ENCODE data around the gene CAV2. TPM values are rescaled to one million over a fixed set of nuclear protein-coding genes. Genes with fewer than 3 reads are reported as not detected.

CAV2 gene
- total RNA-seq, 1 experiment from 2014 or later = 76.6 TPM

- ChIA-PET POLR2A (ENCODE audit: unreplicated experiment) (no interaction called here), CTCF (no interaction called here)
- Histone ChIP-seq H4K20me1 (ENCODE audit: low read length) (peaks cover 4% of the 10 kb centered on the region; the same call in 1 of the 2 replicates), H3K27me3 (ENCODE audit: low read length) (no peaks in the 10 kb centered on the region), H3K9ac (ENCODE audit: low read length) (no peak overlapping the region), H3K27ac (ENCODE audit: low read length) (no peak overlapping the region), H2AFZ (ENCODE audit: low read length) (no peak overlapping the region), H3K36me3 (ENCODE audit: low read depth, low read length) (peaks cover 76% of the 10 kb centered on the region), H3K9me3 (ENCODE audit: low read length) (no peaks in the 10 kb centered on the region), H3K9me2 (replicated peaks; ENCODE audit: low read length) (no peaks in the 10 kb centered on the region), H3K4me2 (ENCODE audit: low read length) (no peak overlapping the region), H3K4me1 (ENCODE audit: insufficient read depth, low read length) (peaks cover 19% of the 10 kb centered on the region), H3K4me3 (ENCODE audit: low read length) (no peak overlapping the region), H3K79me2 (ENCODE audit: low read length) (peaks cover 62% of the 10 kb centered on the region), H3F3A (ENCODE audit: low read length, unreplicated experiment) (no peaks in the 10 kb centered on the region)
- TF ChIP-seq EZH2 (IDR thresholded peaks at IDR 0.05; ENCODE audit: low read length, unreplicated experiment) (no peak), EZH2phosphoT487 (IDR thresholded peaks at IDR 0.05; ENCODE audit: borderline replicate concordance, low read length) (no peak)
- TF ChIP-seq, protein P1, sequence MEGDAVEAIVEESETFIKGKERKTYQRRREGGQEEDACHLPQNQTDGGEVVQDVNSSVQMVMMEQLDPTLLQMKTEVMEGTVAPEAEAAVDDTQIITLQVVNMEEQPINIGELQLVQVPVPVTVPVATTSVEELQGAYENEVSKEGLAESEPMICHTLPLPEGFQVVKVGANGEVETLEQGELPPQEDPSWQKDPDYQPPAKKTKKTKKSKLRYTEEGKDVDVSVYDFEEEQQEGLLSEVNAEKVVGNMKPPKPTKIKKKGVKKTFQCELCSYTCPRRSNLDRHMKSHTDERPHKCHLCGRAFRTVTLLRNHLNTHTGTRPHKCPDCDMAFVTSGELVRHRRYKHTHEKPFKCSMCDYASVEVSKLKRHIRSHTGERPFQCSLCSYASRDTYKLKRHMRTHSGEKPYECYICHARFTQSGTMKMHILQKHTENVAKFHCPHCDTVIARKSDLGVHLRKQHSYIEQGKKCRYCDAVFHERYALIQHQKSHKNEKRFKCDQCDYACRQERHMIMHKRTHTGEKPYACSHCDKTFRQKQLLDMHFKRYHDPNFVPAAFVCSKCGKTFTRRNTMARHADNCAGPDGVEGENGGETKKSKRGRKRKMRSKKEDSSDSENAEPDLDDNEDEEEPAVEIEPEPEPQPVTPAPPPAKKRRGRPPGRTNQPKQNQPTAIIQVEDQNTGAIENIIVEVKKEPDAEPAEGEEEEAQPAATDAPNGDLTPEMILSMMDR (conservative IDR thresholded peaks at IDR 0.05; ENCODE audit: low read depth, low read length) = no peak
- intact Hi-C loops (cut with micrococcal nuclease) = no loop called here
- DNase-seq = no peak
- BruUV-seq (replicated peaks) = no TSS peak
- no peak for ATAC-seq
Observed at GRCh38 chr7:116554911-116555310, 55.4 kb downstream of the CAV2 start.

DNA sequence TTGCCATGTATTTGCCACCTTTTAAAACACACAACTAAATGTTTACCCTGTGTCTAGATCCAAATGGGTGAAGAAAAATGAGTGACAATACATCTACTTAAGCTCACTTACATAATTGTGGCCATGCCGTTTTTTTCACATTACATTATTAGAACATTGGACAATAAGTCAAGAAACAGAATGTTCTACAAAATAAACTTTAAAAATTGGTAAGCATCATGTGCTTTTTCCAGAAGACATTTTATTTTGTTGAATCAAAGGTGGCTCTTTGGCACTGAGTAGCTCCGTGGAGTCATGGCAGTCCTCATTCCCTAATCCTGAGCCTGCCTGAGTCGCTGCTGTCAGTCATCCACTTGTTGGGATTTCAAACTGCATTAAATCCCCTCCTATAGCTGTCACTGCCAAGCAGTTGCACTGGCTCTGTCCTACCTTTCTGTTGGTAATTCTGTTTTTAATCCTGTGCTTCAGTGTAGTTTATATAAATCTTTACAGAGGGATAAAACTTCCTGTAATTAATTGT is 57.6 kb downstream of the CAV2 start:
- BruUV-seq (replicated peaks) = no TSS peak
- intact Hi-C loops (cut with micrococcal nuclease) = no loop called here
- Histone ChIP-seq H3K9me2 (replicated peaks; ENCODE audit: low read length) (no peaks in the 10 kb centered on the region), H3K4me3 (ENCODE audit: low read length) (no peak overlapping the region), H3K79me2 (ENCODE audit: low read length) (peaks cover 40% of the 10 kb centered on the region), H3K27me3 (ENCODE audit: low read length) (no peaks in the 10 kb centered on the region), H3K4me2 (ENCODE audit: low read length) (no peak overlapping the region), H3F3A (ENCODE audit: low read length, unreplicated experiment) (no peaks in the 10 kb centered on the region), H3K4me1 (ENCODE audit: insufficient read depth, low read length) (peaks cover 22% of the 10 kb centered on the region), H3K9ac (ENCODE audit: low read length) (no peak overlapping the region), H3K27ac (ENCODE audit: low read length) (no peak overlapping the region), H4K20me1 (ENCODE audit: low read length) (peaks cover 4% of the 10 kb centered on the region; the same call in 1 of the 2 replicates), H2AFZ (ENCODE audit: low read length) (no peak overlapping the region), H3K36me3 (ENCODE audit: low read depth, low read length) (peaks cover 63% of the 10 kb centered on the region), H3K9me3 (ENCODE audit: low read length) (no peaks in the 10 kb centered on the region)
- DNase-seq (no peak), ATAC-seq (no peak)
- CTCF ChIA-PET = no interaction called here
- POLR2A ChIA-PET (ENCODE audit: unreplicated experiment) = no interaction called here
- TF ChIP-seq EZH2phosphoT487 (IDR thresholded peaks at IDR 0.05; ENCODE audit: borderline replicate concordance, low read length) (no peak), EZH2 (IDR thresholded peaks at IDR 0.05; ENCODE audit: low read length, unreplicated experiment) (no peak)
- TF ChIP-seq, protein P1 (conservative IDR thresholded peaks at IDR 0.05; ENCODE audit: low read depth, low read length) = no peak

DNA sequence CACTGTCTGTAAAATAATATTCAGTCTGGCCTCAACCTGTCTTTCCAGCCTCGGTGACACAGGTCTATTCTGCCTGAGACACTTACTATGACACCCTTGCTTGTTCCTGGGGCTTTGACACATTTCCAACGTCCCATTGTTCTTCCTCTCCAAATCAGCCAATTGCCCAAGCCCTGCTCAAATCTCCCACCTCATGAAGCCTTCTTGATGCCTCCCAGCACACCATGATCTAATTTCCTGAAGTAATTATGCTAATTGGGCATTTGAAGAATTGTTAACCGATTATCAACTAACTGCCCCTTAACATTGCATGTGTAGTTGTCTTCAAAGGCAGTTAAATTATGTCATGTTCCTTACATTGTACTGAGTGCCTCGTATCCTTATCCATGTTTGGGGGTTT is 58.4 kb downstream of the CAV2 start:
- intact Hi-C loops (cut with micrococcal nuclease) = no loop called here
- H3K9ac ChIP-seq (ENCODE audit: low read length) = no peak overlapping the region
- no peaks in the 10 kb centered on the region for H3K9me2 ChIP-seq (replicated peaks; ENCODE audit: low read length)
- H3K79me2 ChIP-seq (ENCODE audit: low read length) = peaks cover 34% of the 10 kb centered on the region
- no peaks in the 10 kb centered on the region for H3K9me3 ChIP-seq (ENCODE audit: low read length)
- H3K27ac ChIP-seq (ENCODE audit: low read length) = no peak overlapping the region
- no peak for TF ChIP-seq EZH2 (IDR thresholded peaks at IDR 0.05; ENCODE audit: low read length, unreplicated experiment)
- no peak for TF ChIP-seq EZH2phosphoT487 (IDR thresholded peaks at IDR 0.05; ENCODE audit: borderline replicate concordance, low read length)
- TF ChIP-seq, protein P1 (conservative IDR thresholded peaks at IDR 0.05; ENCODE audit: low read depth, low read length) = no peak
- ATAC-seq (no peak), DNase-seq (no peak)
- H3K4me2 ChIP-seq (ENCODE audit: low read length) = no peak overlapping the region
- no peak overlapping the region for H2AFZ ChIP-seq (ENCODE audit: low read length)
- H3K27me3 ChIP-seq (ENCODE audit: low read length) = no peaks in the 10 kb centered on the region
- no peaks in the 10 kb centered on the region for H3F3A ChIP-seq (ENCODE audit: low read length, unreplicated experiment)
- peaks cover 4% of the 10 kb centered on the region; the same call in 1 of the 2 replicates for H4K20me1 ChIP-seq (ENCODE audit: low read length)
- POLR2A ChIA-PET (ENCODE audit: unreplicated experiment) = no interaction called here
- H3K4me3 ChIP-seq (ENCODE audit: low read length) = no peak overlapping the region
- peaks cover 60% of the 10 kb centered on the region for H3K36me3 ChIP-seq (ENCODE audit: low read depth, low read length)
- H3K4me1 ChIP-seq (ENCODE audit: insufficient read depth, low read length) = peaks cover 17% of the 10 kb centered on the region
- no TSS peak for BruUV-seq (replicated peaks)
- CTCF ChIA-PET = no interaction called here

All from PC-3 (cell line).